CD4-positive, alpha-beta T cell treated with Interleukin-6 at 100 ng/mL for 8 hours (primary cell): ENCODE data around the gene LGALSL.

Source experiments
- DNase-seq: peaks from one replicate; pipeline ENCODE4 v3.0.0-alpha.2; 2020; ENCODE audit warnings: mixed read lengths, low spot score

Gene LGALSL

DNA sequence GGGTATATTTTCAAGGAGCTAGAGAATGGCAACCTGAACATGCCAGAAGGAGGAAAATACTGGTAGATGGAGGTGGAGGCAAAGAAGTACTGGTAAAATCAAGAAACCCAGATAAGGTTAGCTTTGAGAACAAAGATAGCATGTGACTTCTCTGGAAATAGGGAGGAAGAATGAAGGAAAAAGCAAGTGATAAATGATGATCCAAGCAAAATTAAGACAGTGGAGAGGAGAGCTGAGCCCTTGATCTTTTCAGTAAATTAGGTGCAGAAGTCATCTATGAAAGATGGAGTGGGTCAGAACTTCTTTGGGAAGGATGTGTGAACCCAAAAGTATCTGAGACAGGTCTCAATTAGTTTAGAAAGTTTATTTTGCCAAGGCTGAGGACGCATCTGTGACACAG is 44.5 kb downstream of the LGALSL start:
- DNase-seq = no peak

DNA sequence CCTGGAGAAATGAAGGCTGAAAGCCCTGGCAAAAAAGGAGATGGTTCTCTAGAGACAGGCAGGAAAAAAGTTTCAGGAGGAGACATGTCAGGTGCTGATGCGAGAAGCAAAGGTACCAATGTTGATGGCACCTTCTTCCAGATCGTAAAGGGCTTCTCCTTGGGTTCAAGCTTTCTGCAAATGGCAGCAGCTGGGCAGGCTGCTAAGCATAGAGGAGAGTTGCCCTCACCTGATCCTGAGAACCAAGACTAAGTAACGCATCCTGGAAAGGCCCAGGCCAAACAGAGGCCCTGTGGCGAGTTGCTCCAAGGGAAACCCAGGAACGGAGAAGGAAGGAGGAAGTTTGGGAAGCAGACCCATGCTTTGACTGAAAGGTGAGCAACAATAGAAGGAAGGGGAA is 46.6 kb downstream of the LGALSL start:
- DNase-seq = no peak

DNA sequence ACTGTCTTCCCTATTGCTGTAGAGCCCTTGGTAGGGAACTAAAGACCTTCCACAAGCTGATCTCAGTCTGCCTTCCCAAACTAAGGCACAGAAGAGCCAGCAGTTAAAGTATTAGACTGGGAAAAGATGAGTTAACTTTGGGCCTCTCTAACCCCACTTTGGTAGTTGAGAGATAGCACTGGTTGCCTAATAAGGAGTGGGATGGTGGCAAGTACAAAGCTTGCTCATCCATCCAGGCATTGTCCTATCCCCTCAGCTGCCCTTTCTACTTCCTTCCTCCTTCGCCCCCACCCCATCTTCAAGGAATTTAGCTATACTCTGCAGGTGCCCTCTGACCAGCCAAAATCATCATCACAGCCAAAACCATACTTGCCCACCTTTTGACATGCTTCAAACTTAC is 48.0 kb downstream of the LGALSL start:
- no peak for DNase-seq

DNA sequence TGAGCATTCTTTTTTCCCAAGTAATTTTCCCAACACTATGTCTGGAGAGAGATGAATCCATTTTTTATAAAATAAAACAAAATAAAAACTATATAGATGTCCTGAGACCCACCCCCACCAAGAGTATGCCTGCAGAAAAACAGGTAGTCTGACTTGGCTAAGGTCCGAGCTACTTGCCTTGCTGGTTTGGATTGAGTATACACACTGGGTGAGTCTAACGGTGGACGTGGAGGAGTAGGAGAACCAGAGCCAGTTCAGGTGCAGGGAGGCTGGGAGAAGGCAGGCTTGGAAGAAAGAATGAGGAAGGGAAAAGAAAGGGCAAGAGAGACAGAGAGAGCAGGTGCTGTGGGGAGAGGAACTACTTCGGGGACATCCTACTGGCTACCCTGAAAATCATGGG is 48.9 kb downstream of the LGALSL start:
- no peak for DNase-seq

DNA sequence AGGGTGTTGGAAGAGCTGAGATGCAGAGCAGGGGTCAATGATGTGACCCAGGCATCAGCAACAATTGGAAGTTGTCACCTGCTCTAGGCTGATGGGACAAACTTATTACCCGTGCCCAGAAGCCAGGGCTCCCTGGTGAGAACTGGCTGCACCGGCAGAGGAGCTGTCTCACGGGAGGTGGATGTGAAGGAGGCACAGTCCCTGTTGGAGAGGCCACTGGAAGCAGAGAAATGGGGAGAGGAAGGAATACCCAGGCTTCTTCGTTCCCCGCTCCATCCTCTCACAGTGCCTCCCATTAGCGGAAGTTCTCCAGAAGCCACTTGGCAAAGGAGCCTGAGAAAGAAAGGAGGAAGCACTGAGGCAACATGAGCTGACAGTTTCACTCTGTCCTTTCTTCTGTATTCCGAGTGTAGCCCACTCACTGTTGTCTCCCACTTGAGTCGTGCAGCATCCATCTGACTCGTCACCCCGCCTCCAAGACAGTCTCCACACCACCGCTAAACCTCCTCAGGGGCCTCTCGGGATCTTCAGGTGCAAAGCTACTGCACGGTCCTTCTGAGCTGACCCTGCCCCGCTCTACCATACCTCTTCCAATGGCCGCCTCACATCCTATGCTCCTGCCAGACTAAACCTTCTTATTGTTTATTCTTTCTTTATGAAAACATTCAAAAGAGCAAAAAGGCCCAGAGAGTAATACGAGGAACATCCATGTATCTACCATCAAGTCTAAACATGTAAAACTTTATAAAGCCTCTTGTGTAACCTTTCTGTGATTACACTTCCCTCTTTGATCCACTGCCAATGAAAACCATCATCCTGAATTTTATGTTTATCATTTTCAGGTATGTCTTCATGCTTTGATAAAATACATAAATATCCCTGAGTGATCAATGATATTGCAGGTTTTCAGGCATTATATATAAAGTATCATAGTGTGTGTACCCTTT is 51.1 kb downstream of the LGALSL start:
- DNase-seq = no peak

DNA sequence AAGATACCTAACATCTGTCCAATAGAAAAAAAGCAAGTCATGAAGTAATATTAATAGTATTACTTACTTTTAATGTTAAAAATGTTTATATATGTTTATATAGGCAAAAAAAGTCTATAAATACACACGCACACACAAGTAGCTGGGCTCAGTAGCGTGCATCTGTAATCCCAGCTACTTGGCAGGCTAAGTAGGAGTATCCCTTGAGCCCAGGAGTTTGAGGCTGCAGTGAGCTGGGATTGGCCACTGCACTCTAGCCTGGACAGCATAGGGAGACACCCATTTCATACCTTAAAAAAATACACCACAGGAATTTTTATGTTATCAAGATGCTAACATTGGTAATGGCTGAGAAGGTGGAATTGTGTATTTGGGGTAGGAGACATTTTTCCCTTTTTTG is 52.7 kb downstream of the LGALSL start:
- no peak for DNase-seq
